CD4-positive, alpha-beta T cell (primary cell): ENCODE results near the gene HHIP. TPM values are rescaled to one million over a fixed set of nuclear protein-coding genes. Genes with fewer than 3 reads are reported as not detected.

Experiments
- ATAC-seq: fragments of 200-7000 bp; cut with Tn5 transposase; one replicate; pipeline ENCODE4 v1.10.0; 2022; ENCODE audit warnings: mild to moderate bottlenecking; ENCODE audit not compliant: poor library complexity
- CTCF ChIA-PET: fragments of 350-600 bp; sonication (Branson Sonifier 250); formaldehyde crosslinking; loops from one replicate; lab custom pipeline; 2021; ENCODE audit warnings: antibody characterized with exemption, inconsistent platforms; lab: Charles Lee
- POLR2A ChIA-PET: fragments of 350-600 bp; sonication (Branson Sonifier 250); formaldehyde crosslinking; loops from one replicate; lab custom pipeline; 2021; ENCODE audit warnings: antibody characterized with exemption, inconsistent platforms; lab: Charles Lee
- DNase-seq, 14 experiments: peaks; one replicate each; pipeline ENCODE4 v3.0.0-alpha.2; 2013 to 2020; ENCODE audit warnings: mixed read lengths in 2 of 14
- H3K27ac ChIP-seq, 2 donors: one replicate each; pipeline versions ENCODE4 v1.5.1 to v1.7.0; 2013; ENCODE audit warnings: low read length in 2 of 2, low read depth in 1 of 2, mild to moderate bottlenecking in 1 of 2
- H3K27me3 ChIP-seq, 2 experiments: 1 replicate in 1 of 2; 2 replicates in 1 of 2; pipeline versions ENCODE4 v1.6.1 to v1.7.0; 2013; ENCODE audit warnings: low read length in 2 of 2, control low read depth in 1 of 2, mild to moderate bottlenecking in 1 of 2, moderate library complexity in 1 of 2; ENCODE audit not compliant: insufficient read depth in 2 of 2, control insufficient read depth in 1 of 2
- H3K36me3 ChIP-seq: one replicate; pipeline ENCODE4 v1.6.1; 2013; ENCODE audit warnings: low read length, control low read depth; ENCODE audit not compliant: insufficient read depth
- H3K4me1 ChIP-seq: one replicate; pipeline ENCODE4 v1.6.1; 2013; ENCODE audit warnings: low read length, control low read depth; ENCODE audit not compliant: insufficient read depth
- H3K4me3 ChIP-seq: one replicate; pipeline ENCODE4 v1.5.1; 2013; ENCODE audit warnings: mild to moderate bottlenecking, low read length, moderate library complexity
- H3K9me3 ChIP-seq, 2 experiments: 1 replicate in 1 of 2; 2 replicates in 1 of 2; pipeline versions ENCODE4 v1.6.1 to v1.7.0; 2013; ENCODE audit warnings: low read length in 2 of 2, mild to moderate bottlenecking in 2 of 2, control low read depth in 1 of 2, moderate library complexity in 1 of 2; ENCODE audit not compliant: control insufficient read depth in 1 of 2, insufficient read depth in 1 of 2
- H3K27ac Mint-ChIP-seq: one replicate; pipeline ENCODE4 v1.8.0; 2020; ENCODE audit warnings: mixed read lengths
- H3K27me3 Mint-ChIP-seq: one replicate; pipeline ENCODE4 v1.8.0; 2021; ENCODE audit warnings: mixed read lengths
- H3K36me3 Mint-ChIP-seq: one replicate; pipeline ENCODE4 v1.8.0; 2021; ENCODE audit warnings: low read depth, mixed read lengths
- H3K4me1 Mint-ChIP-seq: one replicate; pipeline ENCODE4 v1.8.0; 2021; ENCODE audit warnings: low read depth, mixed read lengths
- H3K4me3 Mint-ChIP-seq: one replicate; pipeline ENCODE4 v1.8.0; 2020; ENCODE audit warnings: mild to moderate bottlenecking, mixed read lengths
- H3K9me3 Mint-ChIP-seq: one replicate; pipeline ENCODE4 v1.8.0; 2020; ENCODE audit warnings: mixed read lengths
- CTCF ChIP-seq: fragments of 200-600 bp; IDR thresholded peaks from one replicate; pipeline ENCODE4 v1.8.0; 2022; ENCODE audit warnings: antibody characterized with exemption, mild to moderate bottlenecking
- intact Hi-C, 2 experiments: fragments of 100-400 bp; cut with DNase I in 1 of 2; cut with micrococcal nuclease in 1 of 2; formaldehyde crosslinking; loops; one replicate each; pipeline versions ENCODE4 v1.15.1 to v1.9.0; 2023 to 2025; cut with DNase I, micrococcal nuclease
- total RNA-seq, 174 experiments: library from RNA in 2 of 174; stranded (reverse) in 2 of 174; gene quantifications; one replicate each; pipeline ENCODE4 v1.2.3 and lab custom pipeline; 2021 to 2026

HHIP gene
- total RNA-seq, 2 experiments from 2014 or later = not detected

GRCh38 chr4:144647095-144647561, 1.2 kb downstream of the HHIP start:
- Mint-ChIP-seq H3K27me3 (peaks cover 61% of the 10 kb centered on the region), H3K9me3 (no peaks in the 10 kb centered on the region), H3K4me1 (peaks cover 15% of the 10 kb centered on the region), H3K36me3 (no peaks in the 10 kb centered on the region), H3K4me3 (peak overlapping the region; percentile 66), H3K27ac (no peak overlapping the region)
- Histone ChIP-seq H3K9me3 (peaks cover 0 to 18% of the 10 kb centered on the region in 2 experiments), H3K27ac (no peak overlapping the region), H3K27me3 (peaks cover 19 to 54% of the 10 kb centered on the region in 2 experiments), H3K4me3 (peak overlapping the region; percentile 32), H3K36me3 (no peaks in the 10 kb centered on the region), H3K4me1 (peaks cover 15% of the 10 kb centered on the region)
- DNase-seq = no peak
- POLR2A ChIA-PET = no interaction called here
- ATAC-seq = peak; percentile 21
- intact Hi-C loops = no loop called here
- TF ChIP-seq CTCF = no peak
- CTCF ChIA-PET = no interaction called here

- ChIA-PET POLR2A (no interaction called here), CTCF (no interaction called here)
- Histone ChIP-seq H3K27me3 (peaks cover 19 to 54% of the 10 kb centered on the region in 2 experiments), H3K4me3 (no peak overlapping the region), H3K27ac (no peak overlapping the region), H3K9me3 (peaks cover 0 to 18% of the 10 kb centered on the region in 2 experiments), H3K36me3 (no peaks in the 10 kb centered on the region), H3K4me1 (peaks cover 15% of the 10 kb centered on the region)
- no peak for TF ChIP-seq CTCF
- Mint-ChIP-seq H3K4me3 (no peak overlapping the region), H3K4me1 (peaks cover 15% of the 10 kb centered on the region), H3K27ac (no peak overlapping the region), H3K9me3 (no peaks in the 10 kb centered on the region), H3K27me3 (peaks cover 56% of the 10 kb centered on the region), H3K36me3 (no peaks in the 10 kb centered on the region)
- intact Hi-C loops = no loop called here
- ATAC-seq (no peak), DNase-seq (no peak)
Measured at GRCh38 chr4:144647590-144647989, 1.6 kb downstream of the HHIP start.

- Mint-ChIP-seq H3K27ac (no peak overlapping the region), H3K4me1 (peaks cover 15% of the 10 kb centered on the region), H3K4me3 (no peak overlapping the region), H3K27me3 (peaks cover 55% of the 10 kb centered on the region), H3K9me3 (no peaks in the 10 kb centered on the region), H3K36me3 (no peaks in the 10 kb centered on the region)
- no peak for DNase-seq
- peaks cover 0 to 18% of the 10 kb centered on the region in 2 experiments for H3K9me3 ChIP-seq
- intact Hi-C loops = no loop called here
- TF ChIP-seq CTCF = no peak
- ATAC-seq = no peak
- H3K27me3 ChIP-seq = peaks cover 19 to 54% of the 10 kb centered on the region in 2 experiments
- peaks cover 15% of the 10 kb centered on the region for H3K4me1 ChIP-seq
- no peaks in the 10 kb centered on the region for H3K36me3 ChIP-seq
- POLR2A ChIA-PET = no interaction called here
- CTCF ChIA-PET = no interaction called here
- no peak overlapping the region for H3K4me3 ChIP-seq
- H3K27ac ChIP-seq = no peak overlapping the region
Measured at GRCh38 chr4:144648042-144648441, 2.1 kb downstream of the HHIP start.
